PC-3 (cell line): ENCODE data around the gene CSNK1G2. TPM values are rescaled to one million over a fixed set of nuclear protein-coding genes. Genes with fewer than 3 reads are reported as not detected.

Experiments
- ATAC-seq: fragments of 200-7000 bp; cut with Tn5 transposase; 2 replicates; pipeline ENCODE4 v1.9.1; 2020; ENCODE audit warnings: mild to moderate bottlenecking, moderate library complexity
- BruUV-seq: library from RNA; stranded (reverse); fragments of 400-500 nt; replicated peaks from 2 replicates; lab custom pipeline; 2021; lab: Mats Ljungman, UMichigan
- CTCF ChIA-PET: fragments of 300-600 bp; sonication (Branson Sonifier 250); formaldehyde crosslinking; loops from one replicate; lab custom pipeline; 2022; ENCODE audit warnings: antibody characterized with exemption; lab: Charles Lee
- POLR2A ChIA-PET: fragments of 300-600 bp; sonication (Branson Sonifier 250); formaldehyde crosslinking; loops from one replicate; lab custom pipeline; 2022; ENCODE audit warnings: antibody characterized with exemption; ENCODE audit not compliant: unreplicated experiment; lab: Charles Lee
- DNase-seq: peaks from one replicate; pipeline ENCODE4 v3.0.0-alpha.2; 2015
- H2AFZ ChIP-seq: fragments of 300-600 bp; sonication (generic); 2 replicates; pipeline ENCODE4 v1.6.0; 2016; ENCODE audit warnings: antibody characterized with exemption, low read length
- H3F3A ChIP-seq: fragments of 300-600 bp; sonication (generic); one replicate; pipeline ENCODE4 v1.6.0; 2017; ENCODE audit warnings: antibody characterized with exemption, low read length, control low read depth, mild to moderate bottlenecking; ENCODE audit not compliant: unreplicated experiment
- H3K27ac ChIP-seq: fragments of 300-600 bp; sonication (generic); 2 replicates; pipeline ENCODE4 v1.5.1; 2016; ENCODE audit warnings: mild to moderate bottlenecking, low read length
- H3K27me3 ChIP-seq: fragments of 300-600 bp; sonication (generic); 2 replicates; pipeline ENCODE4 v1.6.1; 2016; ENCODE audit warnings: low read length, mixed read lengths
- H3K36me3 ChIP-seq: fragments of 300-600 bp; sonication (generic); 2 replicates; pipeline ENCODE4 v1.6.1; 2016; ENCODE audit warnings: low read depth, mixed run types, low read length, mixed read lengths
- H3K4me1 ChIP-seq: fragments of 300-600 bp; sonication (generic); 2 replicates; pipeline ENCODE4 v1.5.1; 2016; ENCODE audit warnings: low read length; ENCODE audit not compliant: insufficient read depth
- H3K4me2 ChIP-seq: fragments of 300-600 bp; sonication (generic); 2 replicates; pipeline ENCODE4 v1.6.0; 2016; ENCODE audit warnings: low read length
- H3K4me3 ChIP-seq: fragments of 300-600 bp; sonication (generic); 2 replicates; pipeline ENCODE4 v1.5.1; 2016; ENCODE audit warnings: mild to moderate bottlenecking, low read length, mixed read lengths
- H3K79me2 ChIP-seq: fragments of 300-600 bp; sonication (generic); 2 replicates; pipeline ENCODE4 v1.6.1; 2017; ENCODE audit warnings: low read length, mixed read lengths
- H3K9ac ChIP-seq: fragments of 300-600 bp; sonication (generic); 2 replicates; pipeline ENCODE4 v1.6.0; 2016; ENCODE audit warnings: mild to moderate bottlenecking, low read length
- H3K9me2 ChIP-seq: fragments of 300-600 bp; sonication (generic); replicated peaks from 2 replicates; pipeline ENCODE4 v1.6.1; 2016; ENCODE audit warnings: mixed run types, low read length, mixed read lengths
- H3K9me3 ChIP-seq: fragments of 300-600 bp; sonication (generic); 2 replicates; pipeline ENCODE4 v1.6.1; 2016; ENCODE audit warnings: low read length, mixed read lengths
- H4K20me1 ChIP-seq: fragments of 300-600 bp; sonication (generic); 2 replicates; pipeline ENCODE4 v1.6.1; 2016; ENCODE audit warnings: low read length, mixed read lengths
- CTCF ChIP-seq: fragments of 300-600 bp; sonication (generic); conservative IDR thresholded peaks from 2 replicates; pipeline ENCODE4 v1.5.1; 2017; ENCODE audit warnings: antibody characterized with exemption, low read depth, mild to moderate bottlenecking, low read length
- EZH2 ChIP-seq: fragments of 300-600 bp; sonication (generic); IDR thresholded peaks from one replicate; pipeline ENCODE4 v1.6.1; 2017; ENCODE audit warnings: antibody characterized with exemption, mild to moderate bottlenecking, low read length; ENCODE audit not compliant: unreplicated experiment
- EZH2phosphoT487 ChIP-seq: fragments of 300-600 bp; sonication (generic); IDR thresholded peaks from 2 replicates; pipeline ENCODE4 v1.6.1; 2018; ENCODE audit warnings: mild to moderate bottlenecking, antibody characterized with exemption, low read length, borderline replicate concordance
- intact Hi-C: fragments of 100-400 bp; cut with micrococcal nuclease; formaldehyde crosslinking; loops from 2 replicates; pipeline ENCODE4 v1.9.0; 2023
- total RNA-seq: library from RNA; depleted of rRNA; stranded (reverse); fragments of >200 nt; gene quantifications from 2 replicates; pipeline ENCODE4 v1.2.3, GENCODE V29; 2014

The CSNK1G2 gene
- total RNA-seq, 1 experiment from 2014 or later = 83.6 TPM

GRCh38 chr19:1961000-1961883 is 20.3 kb downstream of the CSNK1G2 start:
- H3K4me3 ChIP-seq = no peak overlapping the region
- no peak overlapping the region for H3K9ac ChIP-seq
- POLR2A ChIA-PET = no interaction called here
- no peaks in the 10 kb centered on the region for H4K20me1 ChIP-seq
- H3K9me2 ChIP-seq = no peaks in the 10 kb centered on the region
- intact Hi-C loops = no loop called here
- CTCF ChIA-PET = no interaction called here
- no peaks in the 10 kb centered on the region for H3K36me3 ChIP-seq
- H3K27me3 ChIP-seq = no peaks in the 10 kb centered on the region
- peaks cover 6% of the 10 kb centered on the region; the same call in 1 of the 2 replicates for H3K79me2 ChIP-seq
- no peak overlapping the region for H3K27ac ChIP-seq
- no peak for ATAC-seq
- H3K4me2 ChIP-seq = no peak overlapping the region
- H2AFZ ChIP-seq = no peak overlapping the region
- H3F3A ChIP-seq = no peaks in the 10 kb centered on the region
- DNase-seq = no peak
- no peaks in the 10 kb centered on the region for H3K9me3 ChIP-seq
- no peak for TF ChIP-seq EZH2
- TF ChIP-seq CTCF = no peak
- no peak for TF ChIP-seq EZH2phosphoT487
- BruUV-seq = no TSS peak
- no peaks in the 10 kb centered on the region for H3K4me1 ChIP-seq

GRCh38 chr19:1962674-1963073 is 21.7 kb downstream of the CSNK1G2 start:
- Histone ChIP-seq H3K9me2 (no peaks in the 10 kb centered on the region), H3K79me2 (peaks cover 4% of the 10 kb centered on the region; the same call in 1 of the 2 replicates), H3K9me3 (no peaks in the 10 kb centered on the region), H3K9ac (no peak overlapping the region), H3K4me2 (no peak overlapping the region), H3F3A (no peaks in the 10 kb centered on the region), H3K27me3 (no peaks in the 10 kb centered on the region), H4K20me1 (no peaks in the 10 kb centered on the region), H3K27ac (no peak overlapping the region), H3K4me1 (no peaks in the 10 kb centered on the region), H2AFZ (no peak overlapping the region), H3K4me3 (no peak overlapping the region), H3K36me3 (no peaks in the 10 kb centered on the region)
- ATAC-seq = no peak
- no peak for TF ChIP-seq EZH2phosphoT487
- no peak for TF ChIP-seq EZH2
- TF ChIP-seq CTCF = no peak
- no TSS peak for BruUV-seq
- CTCF ChIA-PET = no interaction called here
- intact Hi-C loops = no loop called here
- POLR2A ChIA-PET = no interaction called here
- no peak for DNase-seq

DNA sequence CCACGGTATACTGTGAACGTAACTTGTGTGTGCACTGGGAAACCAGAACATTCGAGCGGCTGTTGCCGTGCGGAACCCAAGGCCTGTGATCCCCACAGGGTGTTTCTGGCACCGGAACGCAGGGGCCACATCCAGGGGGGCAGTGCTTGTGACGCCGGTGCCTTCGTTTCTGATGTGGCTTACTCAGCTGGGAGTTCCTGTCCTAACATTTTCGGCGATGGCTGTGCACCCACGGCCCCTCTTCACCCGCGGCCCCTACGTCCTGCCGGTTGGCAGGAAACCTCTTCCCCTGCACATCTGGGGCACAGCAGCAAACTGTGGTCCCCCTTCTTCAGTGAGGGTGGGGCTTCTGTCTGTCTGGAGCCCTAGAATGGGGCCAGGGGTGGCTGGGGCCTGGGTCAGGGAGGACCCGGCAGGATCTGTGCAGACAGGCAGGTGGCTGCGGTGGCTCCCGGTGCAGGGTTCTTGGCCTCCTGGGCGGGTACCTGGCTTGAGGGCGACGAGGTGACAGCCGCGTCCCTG is 26.2 kb downstream of the CSNK1G2 start:
- no peak for ATAC-seq
- H3K4me3 ChIP-seq = no peak overlapping the region
- intact Hi-C loops = no loop called here
- no peak overlapping the region for H3K4me2 ChIP-seq
- no peaks in the 10 kb centered on the region for H3F3A ChIP-seq
- no peak overlapping the region for H3K27ac ChIP-seq
- peaks cover 11% of the 10 kb centered on the region for H3K79me2 ChIP-seq
- TF ChIP-seq CTCF = no peak
- TF ChIP-seq EZH2 = no peak
- TF ChIP-seq EZH2phosphoT487 = no peak
- no peaks in the 10 kb centered on the region for H3K9me2 ChIP-seq
- H3K4me1 ChIP-seq = peaks cover 23% of the 10 kb centered on the region
- no peak overlapping the region for H3K9ac ChIP-seq
- no peaks in the 10 kb centered on the region for H3K9me3 ChIP-seq
- no peaks in the 10 kb centered on the region for H3K27me3 ChIP-seq
- H3K36me3 ChIP-seq = no peaks in the 10 kb centered on the region
- POLR2A ChIA-PET = no interaction called here
- no peak overlapping the region for H2AFZ ChIP-seq
- no peaks in the 10 kb centered on the region for H4K20me1 ChIP-seq
- CTCF ChIA-PET = no interaction called here
- no peak for DNase-seq
- no TSS peak for BruUV-seq
